Activated T-cell treated with anti-CD3 and anti-CD28 coated beads, Interleukin-2, amount 50 U/mL, for 72 hours (primary cell): ENCODE results near the gene ENTPD5. TPM values are rescaled to one million over a fixed set of nuclear protein-coding genes. Genes with fewer than 3 reads are reported as not detected.
A peak's percentile ranks its signal among the peaks of the same experiment; 100 is the strongest.
"Not testable (repeated sequence)": the region's sequence is repeated elsewhere in the genome, so short reads cannot be mapped to it uniquely, and the experiment has no call there.

ENCODE experiments used
- ATAC-seq, 2 donors: fragments of 150-1000 bp; cut with Tn5 transposase; replicated peaks in 1 of 2; 2 replicates each; pipeline ENCODE4 v1.10.0; 2021; ENCODE audit warnings: moderate library complexity in 2 of 2, mild to moderate bottlenecking in 1 of 2
- DNase-seq, 2 donors: peaks; one replicate each; pipeline ENCODE4 v3.0.0; 2021 to 2022; ENCODE audit warnings: mixed read lengths in 1 of 2
- H3K27ac Mint-ChIP-seq: one replicate; pipeline ENCODE4 v1.8.0; 2022; ENCODE audit warnings: mild to moderate bottlenecking, moderate library complexity, mixed read lengths
- H3K27me3 Mint-ChIP-seq: one replicate; pipeline ENCODE4 v1.8.0; 2022; ENCODE audit warnings: low read depth, mixed read lengths
- H3K36me3 Mint-ChIP-seq, 2 donors: one replicate each; pipeline ENCODE4 v1.8.0; 2022; ENCODE audit warnings: mixed read lengths in 2 of 2, mild to moderate bottlenecking in 1 of 2; ENCODE audit not compliant: insufficient read depth in 2 of 2
- H3K4me1 Mint-ChIP-seq: one replicate; pipeline ENCODE4 v1.8.0; 2022; ENCODE audit warnings: low read depth, mixed read lengths
- H3K4me3 Mint-ChIP-seq, 2 donors: one replicate each; pipeline ENCODE4 v1.8.0; 2022; ENCODE audit warnings: mild to moderate bottlenecking in 2 of 2, mixed read lengths in 2 of 2, moderate library complexity in 2 of 2
- H3K9me3 Mint-ChIP-seq, 2 donors: one replicate each; pipeline ENCODE4 v1.8.0; 2022; ENCODE audit warnings: mixed read lengths in 2 of 2
- total RNA-seq, 2 donors: library from RNA; stranded (reverse); gene quantifications; one replicate each; pipeline ENCODE4 v1.2.3, GENCODE V29; 2022

ENTPD5 gene
- total RNA-seq, 2 donors from 2014 or later, result 10.9 to 11.7 TPM

GRCh38 chr14:74029136-74029535 lies 10.0 kb upstream of the ENTPD5 start:
- Mint-ChIP-seq H3K27ac (no peak overlapping the region), H3K4me3 (no peak overlapping the region), H3K4me1 (no peaks in the 10 kb centered on the region), H3K9me3 (no peaks in the 10 kb centered on the region), H3K27me3 (no peaks in the 10 kb centered on the region), H3K36me3 (no peaks in the 10 kb centered on the region)
- ATAC-seq, result no peak
- DNase-seq, result no peak

GRCh38 chr14:74022346-74022745 lies 3.3 kb upstream of the ENTPD5 start:
- peaks cover 0 to 1% of the 10 kb centered on the region in 2 donors for H3K36me3 Mint-ChIP-seq
- H3K27me3 Mint-ChIP-seq, result no peaks in the 10 kb centered on the region
- no peaks in the 10 kb centered on the region for H3K9me3 Mint-ChIP-seq
- ATAC-seq (no peak), DNase-seq (no peak)
- H3K4me1 Mint-ChIP-seq, result peaks cover 21% of the 10 kb centered on the region
- no peak overlapping the region for H3K27ac Mint-ChIP-seq
- H3K4me3 Mint-ChIP-seq, result no peak overlapping the region

- Mint-ChIP-seq H3K4me1 (peaks cover 27% of the 10 kb centered on the region), H3K27ac (peak overlapping the region; percentile 47), H3K36me3 (peaks cover 0 to 1% of the 10 kb centered on the region in 2 donors), H3K4me3 (peak overlapping the region; percentile 82 to 94), H3K9me3 (no peaks in the 10 kb centered on the region), H3K27me3 (no peaks in the 10 kb centered on the region)
- DNase-seq (no peak), ATAC-seq (no peak)
Measured at GRCh38 chr14:74019408-74020137, 485 bp upstream of the ENTPD5 start.

- Mint-ChIP-seq H3K27ac (peak overlapping the region; percentile 97), H3K4me3 (peak overlapping the region; percentile 94 to 98), H3K36me3 (peaks cover 0 to 1% of the 10 kb centered on the region in 2 donors), H3K27me3 (no peaks in the 10 kb centered on the region), H3K4me1 (peaks cover 27% of the 10 kb centered on the region), H3K9me3 (no peaks in the 10 kb centered on the region)
- DNase-seq (no peak), ATAC-seq (peak; percentile 13 to 31)
Measured at GRCh38 chr14:74018174-74018585, 908 bp downstream of the ENTPD5 start.

GRCh38 chr14:74015963-74016362 lies 3.1 kb downstream of the ENTPD5 start:
- H3K9me3 Mint-ChIP-seq, result no peaks in the 10 kb centered on the region
- peaks cover 0 to 1% of the 10 kb centered on the region in 2 donors for H3K36me3 Mint-ChIP-seq
- H3K27me3 Mint-ChIP-seq, result no peaks in the 10 kb centered on the region
- DNase-seq (no peak), ATAC-seq (no peak)
- H3K27ac Mint-ChIP-seq, result no peak overlapping the region
- H3K4me3 Mint-ChIP-seq, result no peak overlapping the region
- peaks cover 27% of the 10 kb centered on the region for H3K4me1 Mint-ChIP-seq

- Mint-ChIP-seq H3K4me1 (peaks cover 26% of the 10 kb centered on the region), H3K27ac (no peak overlapping the region), H3K4me3 (no peak overlapping the region), H3K9me3 (no peaks in the 10 kb centered on the region), H3K27me3 (no peaks in the 10 kb centered on the region), H3K36me3 (peaks cover 0 to 1% of the 10 kb centered on the region in 2 donors)
- DNase-seq, result no peak
- ATAC-seq, result no peak
Measured at GRCh38 chr14:74015176-74015575, 3.9 kb downstream of the ENTPD5 start.

- DNase-seq (no peak), ATAC-seq (no peak)
- no peaks in the 10 kb centered on the region for H3K9me3 Mint-ChIP-seq
- no peak overlapping the region for H3K27ac Mint-ChIP-seq
- no peaks in the 10 kb centered on the region for H3K27me3 Mint-ChIP-seq
- peaks cover 0 to 1% of the 10 kb centered on the region in 2 donors for H3K36me3 Mint-ChIP-seq
- peaks cover 17% of the 10 kb centered on the region for H3K4me1 Mint-ChIP-seq
- H3K4me3 Mint-ChIP-seq, result no peak overlapping the region
Measured at GRCh38 chr14:74014299-74014698, 4.8 kb downstream of the ENTPD5 start.

- Mint-ChIP-seq H3K4me3 (no peak overlapping the region), H3K27ac (no peak overlapping the region), H3K9me3 (no peaks in the 10 kb centered on the region), H3K36me3 (no peaks in the 10 kb centered on the region), H3K27me3 (no peaks in the 10 kb centered on the region), H3K4me1 (no peaks in the 10 kb centered on the region)
- ATAC-seq (no peak), DNase-seq (no peak)
Measured at GRCh38 chr14:74008843-74009499, 10.1 kb downstream of the ENTPD5 start.

- H3K27me3 Mint-ChIP-seq, H3K4me3 Mint-ChIP-seq: not testable (repeated sequence)
Measured at GRCh38 chr14:74005664-74006063, 13.4 kb downstream of the ENTPD5 start.

GRCh38 chr14:73998726-73999125 lies 20.4 kb downstream of the ENTPD5 start:
- Mint-ChIP-seq H3K27me3 (no peaks in the 10 kb centered on the region), H3K4me1 (no peaks in the 10 kb centered on the region), H3K27ac (peak overlapping the region; percentile 12), H3K36me3 (no peaks in the 10 kb centered on the region), H3K9me3 (no peaks in the 10 kb centered on the region), H3K4me3 (no peak overlapping the region)
- ATAC-seq (no peak), DNase-seq (no peak)

More at GRCh38 chr14:74005664-74006063, 13.4 kb downstream of the ENTPD5 start:
- H3K27ac Mint-ChIP-seq, H3K36me3 Mint-ChIP-seq, H3K4me1 Mint-ChIP-seq, ATAC-seq, DNase-seq, H3K9me3 Mint-ChIP-seq: not testable (repeated sequence)

- Mint-ChIP-seq H3K36me3 (no peaks in the 10 kb centered on the region), H3K27ac (no peak overlapping the region), H3K4me3 (no peak overlapping the region), H3K4me1 (no peaks in the 10 kb centered on the region), H3K9me3 (no peaks in the 10 kb centered on the region), H3K27me3 (no peaks in the 10 kb centered on the region)
- DNase-seq (no peak), ATAC-seq (no peak)
Measured at GRCh38 chr14:73997944-73998447, 21.1 kb downstream of the ENTPD5 start.

- ATAC-seq (no peak), DNase-seq (no peak)
- Mint-ChIP-seq H3K4me1 (no peaks in the 10 kb centered on the region), H3K27ac (no peak overlapping the region), H3K4me3 (no peak overlapping the region), H3K36me3 (no peaks in the 10 kb centered on the region), H3K27me3 (no peaks in the 10 kb centered on the region), H3K9me3 (no peaks in the 10 kb centered on the region)
Measured at GRCh38 chr14:73997108-73997943, 21.8 kb downstream of the ENTPD5 start.

GRCh38 chr14:73996731-73997107 lies 22.4 kb downstream of the ENTPD5 start:
- Mint-ChIP-seq H3K36me3 (no peaks in the 10 kb centered on the region), H3K4me1 (no peaks in the 10 kb centered on the region), H3K9me3 (no peaks in the 10 kb centered on the region), H3K27me3 (no peaks in the 10 kb centered on the region), H3K4me3 (no peak overlapping the region), H3K27ac (no peak overlapping the region)
- no peak for DNase-seq
- no peak for ATAC-seq
